B cell (primary cell): ENCODE results near the gene FAF1.

Experiments
- EZH2 ChIP-seq: IDR thresholded peaks from 2 replicates; pipeline ENCODE4 v1.6.1; 2012; ENCODE audit warnings: borderline replicate concordance, low read depth, mild to moderate bottlenecking, moderate library complexity, low read length; ENCODE audit not compliant: insufficient read depth, poor library complexity, severe bottlenecking
- TF ChIP-seq, protein P1 (sequence below): fragments of 200-600 bp; IDR thresholded peaks from one replicate; pipeline ENCODE4 v1.8.0; 2022; ENCODE audit warnings: antibody characterized with exemption, mild to moderate bottlenecking

DNA sequence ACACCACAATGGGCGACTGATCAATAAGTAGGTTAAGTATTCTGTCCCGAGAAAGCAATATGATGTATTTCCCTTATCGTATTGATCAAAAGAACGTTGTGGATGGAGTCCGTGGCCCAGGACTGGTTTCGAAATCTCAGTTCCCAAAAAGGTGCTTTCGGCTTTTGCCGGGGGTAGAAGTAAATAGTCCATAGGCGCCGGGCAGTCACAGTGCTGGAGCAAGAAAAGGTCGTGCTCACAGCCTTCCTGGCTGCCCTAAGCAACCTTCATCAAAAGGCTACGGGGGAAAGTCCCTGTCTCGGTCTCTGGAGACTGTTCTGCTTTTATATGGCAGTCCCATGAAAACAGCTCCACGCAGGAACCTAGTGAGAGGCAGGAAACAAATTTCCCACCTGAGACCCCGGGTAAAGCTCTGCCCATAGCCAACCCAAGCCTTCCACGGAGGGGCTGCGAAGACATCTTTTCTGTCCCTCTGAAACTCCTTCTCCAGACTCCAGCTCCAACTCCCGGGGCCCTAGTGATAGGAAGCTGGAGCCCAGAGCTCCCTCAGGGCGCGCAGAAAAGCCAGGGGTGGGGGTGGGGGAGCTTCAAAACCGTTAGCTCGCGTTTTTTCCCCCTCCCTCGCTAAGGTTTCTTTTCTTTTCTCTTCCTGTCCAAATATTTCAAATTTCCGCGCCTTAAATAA, 17.0 kb upstream of the FAF1 start:
- TF ChIP-seq, protein P1, sequence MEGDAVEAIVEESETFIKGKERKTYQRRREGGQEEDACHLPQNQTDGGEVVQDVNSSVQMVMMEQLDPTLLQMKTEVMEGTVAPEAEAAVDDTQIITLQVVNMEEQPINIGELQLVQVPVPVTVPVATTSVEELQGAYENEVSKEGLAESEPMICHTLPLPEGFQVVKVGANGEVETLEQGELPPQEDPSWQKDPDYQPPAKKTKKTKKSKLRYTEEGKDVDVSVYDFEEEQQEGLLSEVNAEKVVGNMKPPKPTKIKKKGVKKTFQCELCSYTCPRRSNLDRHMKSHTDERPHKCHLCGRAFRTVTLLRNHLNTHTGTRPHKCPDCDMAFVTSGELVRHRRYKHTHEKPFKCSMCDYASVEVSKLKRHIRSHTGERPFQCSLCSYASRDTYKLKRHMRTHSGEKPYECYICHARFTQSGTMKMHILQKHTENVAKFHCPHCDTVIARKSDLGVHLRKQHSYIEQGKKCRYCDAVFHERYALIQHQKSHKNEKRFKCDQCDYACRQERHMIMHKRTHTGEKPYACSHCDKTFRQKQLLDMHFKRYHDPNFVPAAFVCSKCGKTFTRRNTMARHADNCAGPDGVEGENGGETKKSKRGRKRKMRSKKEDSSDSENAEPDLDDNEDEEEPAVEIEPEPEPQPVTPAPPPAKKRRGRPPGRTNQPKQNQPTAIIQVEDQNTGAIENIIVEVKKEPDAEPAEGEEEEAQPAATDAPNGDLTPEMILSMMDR = no peak
- no peak for TF ChIP-seq EZH2
